ENCODE results near the gene SLC15A1. TPM values are rescaled to one million over a fixed set of nuclear protein-coding genes. Genes with fewer than 3 reads are reported as not detected.

The SLC15A1 gene
- polyA plus RNA-seq, 2 of the 4 experiments (the other 2 are of a cell fraction), result 0.04 to 0.09 TPM

DNA sequence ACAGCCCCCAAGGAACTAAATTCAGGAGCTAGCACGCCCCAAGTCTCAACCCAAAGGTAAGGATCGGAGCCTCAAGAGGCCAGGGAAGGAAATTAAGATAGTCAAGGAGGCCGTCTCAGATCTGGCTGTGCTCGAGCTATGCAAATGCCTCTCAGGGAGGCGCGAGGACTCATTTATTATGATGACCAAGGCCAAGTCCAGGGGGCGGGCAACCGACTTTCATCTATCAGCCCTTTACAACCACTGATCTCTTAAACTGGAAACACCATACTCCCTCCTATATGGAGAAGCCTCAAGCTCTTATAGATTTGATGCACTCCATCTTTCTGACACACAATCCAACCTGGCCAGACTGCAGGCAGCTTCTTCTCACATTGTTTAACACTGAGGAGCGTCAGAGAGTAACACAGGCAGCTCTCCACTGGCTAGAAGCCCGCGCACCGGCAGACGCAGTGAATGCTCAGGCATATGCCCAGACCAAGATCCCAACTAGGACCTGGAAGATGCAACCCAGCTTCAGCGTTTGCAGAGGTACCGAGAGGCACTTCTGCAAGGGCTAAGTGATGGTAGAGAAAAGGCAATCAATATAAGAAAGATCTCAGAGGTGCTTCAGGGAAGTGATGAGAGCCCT lies 9.6 kb upstream of the SLC15A1 start:
- H3K4me2 ChIP-seq, result peak overlapping the region; percentile 47; the same call in 2 of the 3 replicates
- ChIA-PET POLR2A (no interaction called here), CTCF (no interaction called here)
- no peaks in the 10 kb centered on the region for H3K4me1 ChIP-seq
- ATAC-seq (no peak), FAIRE-seq (no peak), DNase-seq (ENCODE audit: low read depth in 1 of 2, low spot score in 1 of 2) (no peak)
- 86% methylated on average over 13 of the region's 15 CpGs for WGBS (ENCODE audit: missing lambda C conversion rate)
- no peak overlapping the region for H3K4me3 ChIP-seq
- H3K9me3 ChIP-seq, result no peaks in the 10 kb centered on the region; the same call in 1 of the 3 replicates
- H3K27ac ChIP-seq, result peak overlapping the region in 1 of 2 experiments; percentile 39; a peak in 1 of 6 replicates
- TF ChIP-seq, protein P1, sequence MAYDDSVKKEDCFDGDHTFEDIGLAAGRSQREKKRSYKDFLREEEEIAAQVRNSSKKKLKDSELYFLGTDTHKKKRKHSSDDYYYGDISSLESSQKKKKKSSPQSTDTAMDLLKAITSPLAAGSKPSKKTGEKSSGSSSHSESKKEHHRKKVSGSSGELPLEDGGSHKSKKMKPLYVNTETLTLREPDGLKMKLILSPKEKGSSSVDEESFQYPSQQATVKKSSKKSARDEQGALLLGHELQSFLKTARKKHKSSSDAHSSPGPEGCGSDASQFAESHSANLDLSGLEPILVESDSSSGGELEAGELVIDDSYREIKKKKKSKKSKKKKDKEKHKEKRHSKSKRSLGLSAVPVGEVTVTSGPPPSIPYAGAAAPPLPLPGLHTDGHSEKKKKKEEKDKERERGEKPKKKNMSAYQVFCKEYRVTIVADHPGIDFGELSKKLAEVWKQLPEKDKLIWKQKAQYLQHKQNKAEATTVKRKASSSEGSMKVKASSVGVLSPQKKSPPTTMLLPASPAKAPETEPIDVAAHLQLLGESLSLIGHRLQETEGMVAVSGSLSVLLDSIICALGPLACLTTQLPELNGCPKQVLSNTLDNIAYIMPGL (CRISPR knock-in tag; IDR thresholded peaks at IDR 0.05; ENCODE audit: borderline replicate concordance), result no peak

DNA sequence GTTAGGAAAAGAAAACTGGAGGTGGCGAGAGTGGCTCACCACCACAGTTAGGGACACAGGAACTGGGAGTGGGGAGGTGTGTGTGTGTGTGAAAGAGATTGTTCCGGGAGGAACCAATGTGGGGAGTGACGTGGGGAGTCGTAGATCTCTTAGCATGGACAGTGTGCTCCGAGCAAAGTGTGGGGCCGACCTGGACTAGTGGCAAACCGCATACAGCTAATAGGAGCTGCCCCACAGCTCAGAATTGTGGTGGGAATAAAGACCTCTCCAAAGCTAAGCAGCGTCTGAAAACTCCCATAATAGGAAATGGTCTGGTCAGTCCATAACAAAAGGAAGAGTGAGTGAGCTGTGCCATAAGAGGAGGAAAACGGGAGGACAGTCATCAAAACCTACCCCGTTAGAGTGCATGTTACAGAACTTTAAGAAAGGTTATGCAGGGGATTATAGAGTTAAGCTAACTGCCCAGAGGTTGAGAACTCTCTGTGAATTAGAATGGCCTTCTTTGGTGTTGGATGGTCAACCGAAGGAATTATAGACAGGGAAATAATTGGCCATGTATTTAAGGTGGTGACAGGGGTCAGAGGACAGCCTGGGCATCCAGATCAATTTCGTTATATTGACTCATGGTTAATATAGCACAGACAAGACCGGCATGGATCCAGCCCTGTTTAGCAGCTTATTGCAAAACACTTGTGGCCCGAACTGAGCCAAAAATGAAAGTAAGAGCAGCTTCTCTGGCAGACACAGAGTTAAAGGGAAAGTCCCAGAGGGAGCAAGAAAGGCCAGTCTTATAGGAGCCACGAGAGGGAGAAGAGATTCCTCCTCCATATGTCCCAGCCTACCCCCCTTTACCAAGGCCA lies 8.9 kb upstream of the SLC15A1 start:
- 66% methylated on average over 15 of the region's 15 CpGs for WGBS (ENCODE audit: missing lambda C conversion rate)
- no peak for DNase-seq (ENCODE audit: low read depth in 1 of 2, low spot score in 1 of 2)
- Histone ChIP-seq H3K9me3 (no peaks in the 10 kb centered on the region; the same call in 1 of the 3 replicates), H3K4me1 (no peaks in the 10 kb centered on the region), H3K4me3 (no peak overlapping the region), H3K27ac (peak overlapping the region in 1 of 2 experiments; percentile 39; a peak in 1 of 6 replicates), H3K4me2 (peak overlapping the region; percentile 47; the same call in 2 of the 3 replicates)
- no peak for TF ChIP-seq RFX5 (IDR thresholded peaks at IDR 0.05)
- no peak for TF ChIP-seq NFE2L2 (conservative IDR thresholded peaks at IDR 0.05; ENCODE audit: low read length)
- TF ChIP-seq, protein P2, sequence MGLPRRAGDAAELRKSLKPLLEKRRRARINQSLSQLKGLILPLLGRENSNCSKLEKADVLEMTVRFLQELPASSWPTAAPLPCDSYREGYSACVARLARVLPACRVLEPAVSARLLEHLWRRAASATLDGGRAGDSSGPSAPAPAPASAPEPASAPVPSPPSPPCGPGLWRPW (IDR thresholded peaks at IDR 0.05), result no peak
- TF ChIP-seq BHLHE40 (IDR thresholded peaks at IDR 0.05; ENCODE audit: low read depth, low read length), result no peak
- TF ChIP-seq NPAS2 (CRISPR knock-in tag; IDR thresholded peaks at IDR 0.05; ENCODE audit: borderline replicate concordance), result no peak
- no peak for TF ChIP-seq MAFK (IDR thresholded peaks at IDR 0.05; ENCODE audit: partially characterized antibody)
- no peak for TF ChIP-seq ZSCAN20 (CRISPR knock-in tag; IDR thresholded peaks at IDR 0.05)
- TF ChIP-seq KDM1A (IDR thresholded peaks at IDR 0.05; ENCODE audit: low read depth), result no peak
- TF ChIP-seq, protein P1 (CRISPR knock-in tag; IDR thresholded peaks at IDR 0.05; ENCODE audit: borderline replicate concordance), result no peak
- TF ChIP-seq, protein P3, sequence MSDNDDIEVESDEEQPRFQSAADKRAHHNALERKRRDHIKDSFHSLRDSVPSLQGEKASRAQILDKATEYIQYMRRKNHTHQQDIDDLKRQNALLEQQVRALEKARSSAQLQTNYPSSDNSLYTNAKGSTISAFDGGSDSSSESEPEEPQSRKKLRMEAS (IDR thresholded peaks at IDR 0.05), result no peak
- no peak for TF ChIP-seq ZC3H11A (IDR thresholded peaks at IDR 0.05)
- no peak for TF ChIP-seq ZNF302 (CRISPR knock-in tag; IDR thresholded peaks at IDR 0.05)
- TF ChIP-seq RCOR1 (IDR thresholded peaks at IDR 0.05; ENCODE audit: low read depth, low read length), result no peak
- TF ChIP-seq HEYL (CRISPR knock-in tag; IDR thresholded peaks at IDR 0.05), result no peak
- TF ChIP-seq JUNB (IDR thresholded peaks at IDR 0.05), result no peak
- TF ChIP-seq GATA3 (IDR thresholded peaks at IDR 0.05; ENCODE audit: borderline replicate concordance), result no peak
- no peak for TF ChIP-seq EP300 (IDR thresholded peaks at IDR 0.05)
- ChIA-PET POLR2A (no interaction called here), CTCF (no interaction called here)
- no peak for FAIRE-seq
- no peak for ATAC-seq

DNA sequence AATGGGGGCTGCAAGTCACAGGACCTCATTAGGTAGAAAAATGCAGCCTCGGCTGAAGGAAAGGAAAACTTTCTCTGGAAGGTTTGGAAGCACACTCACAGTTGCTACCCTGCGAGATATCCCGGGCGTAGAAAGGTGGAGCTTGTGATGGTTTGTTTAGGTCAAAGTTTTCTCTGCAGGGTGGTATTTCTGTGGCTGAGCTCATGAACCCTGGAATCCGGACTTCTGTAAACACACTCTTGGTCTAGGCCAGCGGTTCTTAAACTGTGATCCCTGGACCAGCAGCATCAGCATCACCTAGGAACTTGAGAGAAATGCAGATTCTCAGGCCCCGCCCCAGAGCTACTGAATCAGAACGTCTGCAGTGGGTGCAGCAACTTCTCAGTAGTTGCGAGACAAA lies 3.3 kb upstream of the SLC15A1 start:
- Histone ChIP-seq H3K4me1 (no peaks in the 10 kb centered on the region), H3K4me3 (no peak overlapping the region), H3K27ac (no peak overlapping the region), H3K9me3 (peaks cover 6% of the 10 kb centered on the region; the same call in 2 of the 3 replicates), H3K4me2 (no peak overlapping the region)
- 67% methylated on average over 9 of the region's 9 CpGs for WGBS (ENCODE audit: missing lambda C conversion rate)
- CTCF ChIA-PET, result no interaction called here
- TF ChIP-seq NPAS2 (CRISPR knock-in tag; IDR thresholded peaks at IDR 0.05; ENCODE audit: borderline replicate concordance) (no peak), KDM1A (IDR thresholded peaks at IDR 0.05; ENCODE audit: low read depth) (no peak), RAD21 (conservative IDR thresholded peaks at IDR 0.05 in 1 of 2, IDR thresholded peaks at IDR 0.05 in 1 of 2) (no peak), FOSB (CRISPR knock-in tag; IDR thresholded peaks at IDR 0.05) (no peak), CHD2 (IDR thresholded peaks at IDR 0.05; ENCODE audit: low read length, partially characterized antibody) (no peak), EHMT2 (IDR thresholded peaks at IDR 0.05; ENCODE audit: low read depth) (no peak), POLR2AphosphoS2 (conservative IDR thresholded peaks at IDR 0.05; ENCODE audit: low read length) (no peak), GATA3 (IDR thresholded peaks at IDR 0.05; ENCODE audit: borderline replicate concordance) (no peak), ZC3H11A (IDR thresholded peaks at IDR 0.05) (no peak), TFCP2L1 (CRISPR knock-in tag; IDR thresholded peaks at IDR 0.05) (no peak), JUN (IDR thresholded peaks at IDR 0.05) (no peak), FOSL2 (IDR thresholded peaks at IDR 0.05) (no peak), FOSL2 (CRISPR knock-in tag; IDR thresholded peaks at IDR 0.05) (no peak)
- TF ChIP-seq, protein P1 (CRISPR knock-in tag; IDR thresholded peaks at IDR 0.05; ENCODE audit: borderline replicate concordance), result no peak
- no peak for DNase-seq (ENCODE audit: low read depth in 1 of 2, low spot score in 1 of 2)
- no peak for ATAC-seq
- POLR2A ChIA-PET, result no interaction called here
- FAIRE-seq, result no peak

All from A549 (cell line).